ENCODE results near the gene PPP1R1B. TPM values are rescaled to one million over a fixed set of nuclear protein-coding genes. Genes with fewer than 3 reads are reported as not detected.

Gene PPP1R1B
- polyA plus RNA-seq, 12 donors = 0.32 to 15.9 (median 0.93) TPM; not detected in 1

DNA sequence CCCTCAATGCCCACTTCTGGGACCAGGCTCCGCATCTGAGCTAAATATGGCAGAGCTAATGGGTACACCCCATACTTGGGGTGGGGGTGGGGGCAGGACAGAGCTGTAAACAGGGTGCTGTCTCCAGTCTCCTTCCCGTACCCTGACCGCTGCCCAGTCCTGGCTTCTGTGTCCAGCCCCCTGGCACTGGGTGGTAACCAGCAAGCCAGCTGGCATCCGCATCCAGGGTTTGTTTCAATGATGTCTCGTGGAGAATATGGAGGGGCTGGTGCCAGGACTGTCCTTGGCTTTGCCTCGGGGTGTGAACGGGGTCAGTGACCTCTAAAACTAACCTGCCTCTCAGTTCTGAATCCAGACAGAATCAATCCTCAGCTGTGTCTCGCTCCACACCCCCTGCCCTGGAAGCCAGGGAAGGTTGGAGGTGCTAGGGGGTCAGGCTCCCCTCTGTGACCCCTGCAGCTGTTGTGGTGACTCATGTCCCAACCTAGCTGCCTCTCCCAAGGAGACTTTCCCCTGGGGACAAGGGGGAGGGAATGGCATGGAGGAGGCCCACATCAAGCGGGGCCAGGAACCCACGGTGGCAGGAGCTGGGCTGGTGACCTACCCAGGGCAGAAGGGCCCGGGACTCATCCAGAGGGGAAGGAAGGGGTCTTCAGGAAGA is 40.0 kb downstream of the PPP1R1B start:
- DNase-seq = no peak

DNA sequence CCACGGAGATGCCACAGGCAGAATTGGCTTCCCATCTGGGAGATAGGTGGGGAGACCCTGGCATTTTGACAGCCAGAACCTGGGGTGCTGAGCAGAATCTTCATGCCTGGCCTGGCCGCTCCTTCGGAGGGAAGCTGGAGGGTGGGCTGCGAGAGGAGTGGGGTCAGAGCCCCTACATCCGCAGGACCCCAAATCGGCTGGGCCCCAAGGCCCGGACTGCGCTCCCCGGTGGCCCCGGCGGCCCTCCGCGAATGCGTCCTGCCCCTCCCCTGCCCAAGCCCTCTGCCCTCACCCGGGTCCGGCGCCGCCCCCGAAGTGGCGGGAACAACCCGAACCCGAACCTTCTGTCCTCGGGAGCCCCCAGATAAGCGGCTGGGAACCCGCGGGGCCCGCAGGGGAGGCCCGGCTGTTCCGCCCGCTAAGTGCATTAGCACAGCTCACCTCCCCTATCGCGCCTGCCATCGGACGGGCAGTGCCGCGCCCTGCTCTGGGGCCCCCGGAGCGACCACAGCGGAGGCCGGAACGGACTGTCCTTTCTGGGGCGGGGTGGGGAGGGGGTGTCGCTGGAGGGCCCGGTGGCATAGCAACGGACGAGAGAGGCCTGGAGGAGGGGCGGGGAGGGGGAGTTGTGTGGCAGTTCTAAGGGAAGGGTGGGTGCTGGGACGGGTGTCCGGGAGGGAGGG is 40.7 kb downstream of the PPP1R1B start:
- no peak for DNase-seq

DNA sequence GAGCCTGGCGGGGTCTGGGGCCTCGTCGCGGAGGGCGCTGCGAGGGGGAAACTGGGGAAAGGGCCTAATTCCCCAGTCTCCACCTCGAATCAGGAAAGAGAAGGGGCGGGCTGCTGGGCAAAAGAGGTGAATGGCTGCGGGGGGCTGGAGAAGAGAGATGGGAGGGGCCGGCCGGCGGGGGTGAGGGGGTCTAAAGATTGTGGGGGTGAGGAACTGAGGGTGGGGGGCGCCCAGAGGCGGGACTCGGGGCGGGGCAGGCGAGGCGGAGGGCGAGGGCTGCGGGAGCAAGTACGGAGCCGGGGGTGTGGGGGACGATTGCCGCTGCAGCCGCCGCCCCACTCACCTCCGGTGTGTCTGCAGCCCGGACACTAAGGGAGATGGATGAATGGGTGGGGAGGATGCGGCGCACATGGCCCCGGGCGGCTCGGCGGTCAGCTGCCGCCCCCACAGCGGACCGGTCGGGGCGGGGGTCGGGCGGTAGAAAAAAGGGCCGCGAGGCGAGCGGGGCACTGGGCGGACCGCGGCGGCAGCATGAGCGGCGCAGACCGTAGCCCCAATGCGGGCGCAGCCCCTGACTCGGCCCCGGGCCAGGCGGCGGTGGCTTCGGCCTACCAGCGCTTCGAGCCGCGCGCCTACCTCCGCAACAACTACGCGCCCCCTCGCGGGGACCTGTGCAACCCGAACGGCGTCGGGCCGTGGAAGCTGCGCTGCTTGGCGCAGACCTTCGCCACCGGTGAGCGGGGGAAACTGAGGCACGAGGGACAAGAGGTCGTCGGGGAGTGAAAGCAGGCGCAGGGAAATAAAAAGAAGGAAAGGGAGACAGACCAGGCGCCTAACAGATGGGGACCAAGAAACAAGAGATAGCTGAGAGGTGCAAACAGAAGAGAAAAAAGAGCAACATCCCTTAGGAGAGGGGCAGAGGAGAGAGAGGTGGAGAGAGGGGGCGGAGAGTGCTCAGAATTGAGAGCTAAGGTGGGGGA is 41.5 kb downstream of the PPP1R1B start, which contains the start of gene PNMT:
PNMT (plus strand) TSS at position 509 of the 980 bp plus-strand sequence; CDS start at position 532, 23 bp downstream.
- peak; percentile 57 for DNase-seq

DNA sequence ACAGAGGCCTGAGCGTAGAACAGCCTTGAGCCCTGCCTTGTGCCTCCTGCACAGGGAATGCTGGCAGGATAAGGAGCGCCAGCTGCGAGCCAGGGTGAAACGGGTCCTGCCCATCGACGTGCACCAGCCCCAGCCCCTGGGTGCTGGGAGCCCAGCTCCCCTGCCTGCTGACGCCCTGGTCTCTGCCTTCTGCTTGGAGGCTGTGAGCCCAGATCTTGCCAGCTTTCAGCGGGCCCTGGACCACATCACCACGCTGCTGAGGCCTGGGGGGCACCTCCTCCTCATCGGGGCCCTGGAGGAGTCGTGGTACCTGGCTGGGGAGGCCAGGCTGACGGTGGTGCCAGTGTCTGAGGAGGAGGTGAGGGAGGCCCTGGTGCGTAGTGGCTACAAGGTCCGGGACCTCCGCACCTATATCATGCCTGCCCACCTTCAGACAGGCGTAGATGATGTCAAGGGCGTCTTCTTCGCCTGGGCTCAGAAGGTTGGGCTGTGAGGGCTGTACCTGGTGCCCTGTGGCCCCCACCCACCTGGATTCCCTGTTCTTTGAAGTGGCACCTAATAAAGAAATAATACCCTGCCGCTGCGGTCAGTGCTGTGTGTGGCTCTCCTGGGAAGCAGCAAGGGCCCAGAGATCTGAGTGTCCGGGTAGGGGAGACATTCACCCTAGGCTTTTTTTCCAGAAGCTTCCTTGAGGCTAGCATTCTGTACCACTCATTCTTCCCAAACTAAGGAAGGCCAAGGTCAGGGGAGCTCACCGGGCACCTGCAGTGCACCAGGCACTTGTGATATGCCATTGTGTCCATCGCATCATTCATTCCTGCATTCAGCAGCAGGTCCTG is 43.4 kb downstream of the PPP1R1B start:
- DNase-seq = no peak

DNA sequence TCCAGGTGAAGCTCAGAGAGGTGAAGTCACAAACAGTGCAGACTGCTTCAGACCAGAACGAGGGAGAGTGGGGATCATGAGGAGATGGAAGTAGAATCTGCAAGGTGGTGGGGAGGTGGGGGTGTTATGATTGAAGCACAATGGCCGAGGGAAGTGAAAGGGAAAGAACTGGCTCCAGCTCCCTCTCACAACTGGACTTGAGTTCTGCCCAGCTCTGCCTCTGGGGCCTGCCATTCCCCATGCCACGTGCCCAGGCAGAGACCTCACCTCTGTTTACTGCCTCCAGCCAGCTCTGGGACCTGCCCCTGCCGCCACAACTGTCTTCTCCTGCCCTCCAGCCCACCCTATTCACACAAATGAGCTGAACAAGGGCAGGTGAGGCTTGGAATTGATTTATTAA is 44.0 kb downstream of the PPP1R1B start:
- no peak for DNase-seq

DNA sequence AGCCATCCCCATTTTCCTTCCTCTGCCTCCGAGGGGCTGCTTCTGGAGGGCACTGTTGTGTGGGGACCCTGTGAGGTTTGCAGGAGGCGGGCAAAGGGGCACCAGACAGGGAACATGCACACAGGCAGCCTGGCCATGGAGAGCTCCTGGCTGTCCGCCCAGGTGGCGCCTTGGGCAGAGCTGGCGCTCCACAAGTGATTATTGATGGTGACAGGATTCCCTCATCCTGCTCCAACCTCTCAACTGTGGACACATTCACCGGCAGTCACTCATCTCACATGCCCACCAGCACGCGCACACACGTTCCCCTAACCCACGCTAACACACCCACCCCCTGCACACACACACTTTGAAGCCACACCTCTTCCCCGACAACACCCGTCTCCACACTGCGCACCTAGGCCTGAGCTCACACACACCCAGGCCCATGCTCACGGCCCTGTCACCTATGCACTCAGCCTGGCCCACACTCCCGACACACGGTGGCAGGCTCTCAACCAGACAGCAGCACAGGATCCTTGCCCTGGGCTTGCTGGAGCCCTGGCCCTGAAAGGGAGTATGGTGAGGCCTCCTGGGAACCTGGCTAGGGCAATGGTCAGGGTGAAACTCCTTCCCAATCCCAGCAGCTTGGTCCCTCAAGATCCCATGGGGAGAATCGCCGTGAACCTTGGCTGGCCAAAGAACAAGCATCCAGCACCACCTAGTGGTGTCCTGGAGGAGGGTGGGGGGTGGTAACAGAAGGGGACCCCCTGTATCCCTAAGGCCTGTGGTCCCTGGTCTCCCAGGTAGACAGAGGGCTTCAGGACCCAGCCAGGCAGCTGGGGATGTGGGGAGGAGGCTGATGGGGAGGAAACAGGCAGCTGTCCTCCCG is 45.1 kb downstream of the PPP1R1B start:
- DNase-seq = no peak

DNA sequence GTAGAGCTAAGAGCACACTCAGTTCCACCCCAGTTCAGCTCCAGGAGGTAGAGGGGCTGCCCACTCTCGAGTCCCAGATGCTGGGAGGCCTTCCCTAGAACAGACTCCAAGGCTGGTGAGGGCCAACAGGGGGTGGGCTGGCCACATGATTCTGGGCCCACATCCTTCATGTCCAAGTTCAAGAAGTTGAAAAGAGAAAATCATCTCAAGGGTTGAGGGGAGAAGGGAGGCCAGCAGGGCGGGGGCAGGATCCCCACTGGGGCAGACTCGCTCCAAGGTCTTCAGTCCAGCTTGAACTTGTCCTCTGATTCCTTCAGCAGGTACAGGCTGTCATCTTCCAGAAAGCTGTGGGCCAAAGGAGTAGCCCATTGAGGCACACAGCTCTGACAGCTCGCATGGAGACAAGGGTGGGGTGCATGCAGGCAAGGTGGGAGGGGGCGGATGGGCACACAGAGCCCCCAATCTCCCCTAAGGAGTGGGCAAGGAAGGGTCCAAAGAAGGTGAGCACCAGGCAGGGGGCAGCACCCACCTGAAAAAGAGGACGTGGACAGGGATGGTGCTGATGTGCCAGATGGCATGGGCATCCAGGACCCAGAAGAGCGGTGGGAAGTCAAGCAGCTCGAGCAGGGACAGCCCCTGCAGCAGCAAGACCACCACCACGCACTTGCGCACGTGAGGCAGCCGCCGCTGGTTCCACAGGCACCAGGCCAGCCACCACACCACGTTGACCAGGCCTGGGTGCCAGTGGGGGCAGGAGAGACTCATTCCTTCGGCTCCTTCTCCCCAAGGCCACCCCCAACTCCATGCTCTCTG is 46.0 kb downstream of the PPP1R1B start:
- DNase-seq = no peak

DNA sequence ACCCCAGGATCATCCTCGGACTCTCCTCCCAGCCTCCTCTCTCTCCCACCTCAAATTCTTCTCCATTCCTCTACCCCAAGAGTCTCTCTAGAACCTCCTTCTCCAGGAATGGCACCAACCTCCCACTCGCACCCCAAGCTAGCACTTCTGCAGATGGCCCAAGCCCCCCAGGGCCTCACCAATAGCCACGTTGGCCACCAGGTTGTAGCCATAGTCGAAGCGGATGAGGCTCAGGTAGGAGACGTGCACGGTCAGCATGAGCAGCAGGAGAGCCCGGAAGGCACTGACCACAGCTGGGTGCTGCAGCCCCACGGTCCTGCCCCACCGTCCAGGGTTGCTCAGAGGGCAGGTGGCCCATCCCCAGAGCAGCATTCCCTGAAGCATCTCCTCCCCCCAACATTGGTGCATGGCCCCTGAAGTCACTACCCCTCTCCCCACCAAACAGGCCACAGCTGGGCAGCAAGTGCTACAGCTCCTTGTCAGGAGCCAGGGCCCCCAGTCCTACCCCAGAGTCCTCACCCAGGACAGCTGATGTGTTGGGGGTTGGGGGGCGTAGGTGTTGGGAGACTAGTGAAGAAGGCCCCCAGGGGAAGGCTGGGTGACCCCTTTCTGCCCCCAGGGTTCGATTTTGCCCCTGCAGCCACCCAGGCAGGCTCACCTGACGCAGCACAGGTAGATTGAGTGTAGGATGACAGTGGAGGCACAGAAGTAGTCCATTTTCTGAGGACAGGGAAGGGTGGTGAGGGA is 46.8 kb downstream of the PPP1R1B start:
- no peak for DNase-seq

DNA sequence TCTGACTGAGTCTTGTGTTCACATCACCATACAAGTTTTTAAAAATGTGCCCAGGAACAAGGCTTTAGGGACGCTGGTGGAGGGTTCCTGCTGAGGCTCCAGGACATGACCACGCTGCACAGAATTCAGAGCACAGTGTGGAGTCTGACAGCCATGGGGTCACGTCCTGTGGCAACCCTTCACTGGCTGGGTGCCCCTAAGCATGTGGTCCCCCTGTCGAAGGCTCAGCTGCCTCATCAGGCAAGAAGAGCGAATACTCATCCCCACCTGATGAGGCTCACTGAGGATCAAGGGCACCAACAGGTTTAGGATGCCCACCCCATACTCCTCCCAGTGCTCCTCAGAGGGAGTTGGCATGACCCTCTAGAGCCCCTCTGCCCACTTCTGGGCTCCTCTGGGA is 47.4 kb downstream of the PPP1R1B start:
- no peak for DNase-seq

DNA sequence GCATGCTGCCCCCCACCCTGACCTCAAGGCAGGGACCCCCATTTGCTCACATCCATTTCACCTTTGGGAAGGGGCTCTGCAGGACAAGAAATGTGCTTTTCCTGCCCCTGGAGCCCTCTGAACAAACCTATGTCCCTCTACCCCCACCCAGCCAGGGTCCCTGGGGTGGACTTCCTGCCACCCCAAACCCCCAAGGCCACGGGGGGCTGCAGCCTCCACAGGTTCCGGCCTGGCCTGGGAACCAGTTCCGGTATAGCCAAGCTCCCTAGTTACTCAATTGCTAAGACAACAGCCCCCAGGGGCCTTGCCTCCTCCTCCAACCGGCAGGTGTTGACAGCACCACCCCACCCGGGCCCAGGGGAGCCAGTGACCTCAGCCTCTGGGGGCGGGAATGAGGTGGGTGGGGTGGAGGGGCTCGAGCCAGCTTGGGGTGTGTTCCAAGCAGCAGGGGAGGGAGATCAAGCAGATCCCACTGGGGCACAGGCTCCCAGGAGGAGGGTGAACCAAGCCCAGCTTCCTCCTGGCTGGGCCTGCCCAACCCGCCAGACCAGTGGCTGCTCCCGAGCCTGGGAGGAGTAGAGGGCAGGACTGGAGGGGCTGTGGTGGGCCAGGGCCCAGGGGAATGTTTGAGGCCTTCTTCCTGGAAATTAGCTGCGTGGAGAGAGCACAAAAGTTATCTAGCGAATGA is 48.1 kb downstream of the PPP1R1B start:
- no peak for DNase-seq

DNA sequence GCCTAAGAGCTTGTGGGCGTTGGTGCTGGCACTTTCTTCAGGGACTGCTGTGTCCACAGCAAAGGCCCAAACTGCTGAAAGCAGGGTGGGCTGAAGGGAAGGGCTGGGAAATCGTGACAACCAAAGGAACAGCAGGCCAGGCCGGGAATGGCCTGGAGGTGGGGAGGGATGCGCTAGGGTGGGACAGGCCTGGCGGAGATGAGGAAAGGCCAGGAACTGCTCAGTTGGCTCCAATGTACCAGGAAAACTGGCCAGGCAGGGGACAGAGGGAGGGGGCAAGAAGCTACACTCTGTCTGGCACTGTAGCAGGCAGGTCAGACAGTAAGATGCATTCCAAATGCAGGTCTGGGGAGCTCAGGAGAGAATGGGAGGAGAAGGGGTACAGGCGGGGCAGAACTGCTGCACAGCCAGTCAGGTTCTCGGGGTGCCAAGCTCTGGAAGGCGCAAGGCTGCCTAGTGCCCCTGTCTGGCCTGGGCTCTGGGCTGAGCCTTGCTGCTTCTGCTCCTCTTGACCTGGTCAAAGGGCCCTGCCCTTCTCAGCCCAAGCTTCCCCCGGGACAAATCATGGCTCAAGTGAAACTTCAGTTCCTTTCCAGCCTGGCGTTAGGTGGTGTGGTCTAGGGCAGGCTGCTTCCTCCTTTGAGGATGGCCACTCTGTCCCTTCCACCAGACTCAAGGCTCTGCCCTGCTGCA is 48.8 kb downstream of the PPP1R1B start:
- DNase-seq = no peak

DNA sequence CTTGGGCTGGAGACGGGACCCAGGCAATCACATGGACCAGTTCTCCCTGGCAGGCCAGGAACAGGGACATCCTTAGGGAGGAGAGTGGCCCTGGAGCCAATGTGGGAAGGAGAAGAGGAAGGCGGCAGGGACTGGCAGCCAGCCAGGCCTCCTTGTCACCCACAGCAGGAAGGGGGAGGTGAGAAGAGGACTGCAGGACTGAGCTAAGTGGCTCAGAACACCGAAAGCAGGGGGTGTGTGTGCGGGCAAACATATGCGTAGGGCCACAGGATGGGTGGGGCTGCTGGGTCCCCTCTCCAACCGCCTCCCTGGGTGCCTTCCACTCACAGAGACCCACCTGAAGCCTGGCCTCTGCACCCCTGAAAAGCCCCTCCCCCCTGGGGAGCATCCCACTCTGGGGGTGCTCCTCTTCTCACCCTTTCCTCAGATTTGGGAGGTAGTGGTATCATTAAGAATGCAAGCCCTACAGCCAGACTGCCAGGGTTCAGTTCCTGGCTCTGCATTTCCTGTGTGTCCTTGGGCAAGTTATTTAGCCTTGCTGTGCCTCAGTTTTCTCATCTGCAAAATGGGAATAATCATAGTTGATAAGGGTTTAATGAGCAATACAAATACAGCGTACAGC is 49.6 kb downstream of the PPP1R1B start:
- no peak for DNase-seq

DNA sequence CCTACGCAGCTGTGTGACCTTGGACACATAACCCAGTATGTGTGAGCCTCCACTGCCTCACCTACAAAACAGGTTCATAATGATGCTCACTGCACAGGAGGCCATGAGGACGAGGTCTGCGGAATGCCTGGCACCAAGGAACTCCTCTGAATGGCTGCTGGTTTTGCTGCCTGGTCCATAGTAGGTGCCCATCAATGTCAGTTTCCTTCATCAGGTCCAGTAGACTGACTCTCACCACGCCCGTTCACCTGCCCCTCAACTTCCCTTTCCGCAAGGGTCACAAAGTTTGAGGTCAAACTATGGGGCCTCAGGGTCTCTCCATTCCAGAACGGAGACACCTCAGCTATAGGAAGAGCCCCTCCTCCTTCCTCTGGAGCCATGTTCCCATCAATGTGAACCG is 50.3 kb downstream of the PPP1R1B start:
- no peak for DNase-seq

DNA sequence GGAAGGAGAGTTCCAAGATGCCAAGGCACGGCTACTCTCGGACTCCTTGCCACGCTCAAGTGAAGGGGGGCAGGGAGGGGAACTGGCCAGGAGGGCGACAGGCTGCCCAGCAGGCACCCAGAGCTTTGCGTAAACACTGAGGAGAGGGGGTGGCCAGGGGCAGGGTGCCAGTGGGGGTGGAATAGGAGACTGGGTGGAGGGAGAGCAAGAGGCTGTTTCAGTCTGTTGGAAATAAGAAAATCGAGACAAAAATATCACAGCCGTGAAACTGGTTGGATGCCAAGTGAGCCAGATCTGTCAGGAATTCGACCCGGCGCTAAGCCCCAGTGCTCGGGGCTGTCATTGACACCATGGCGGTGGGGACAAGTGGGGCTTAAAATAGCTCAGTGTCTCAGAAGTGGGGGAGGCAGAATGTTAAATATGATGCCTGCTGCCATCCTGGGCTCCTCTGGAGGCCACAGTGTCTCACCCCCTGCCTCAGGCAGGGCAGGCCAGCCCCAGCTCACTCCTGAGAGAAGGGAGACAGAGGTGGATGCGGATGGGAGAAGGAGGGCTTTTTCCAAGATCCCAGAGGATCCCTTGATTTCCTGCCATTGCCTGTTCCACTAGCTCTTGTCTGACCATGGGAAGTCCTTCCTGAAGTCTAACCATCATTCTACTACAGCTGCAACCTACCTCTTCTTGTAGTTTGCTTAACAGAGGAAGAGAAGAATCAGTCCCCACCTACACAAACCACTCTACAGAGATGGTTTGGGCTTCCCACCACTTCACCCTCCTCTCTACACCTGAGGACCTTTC is 51.0 kb downstream of the PPP1R1B start:
- no peak for DNase-seq

DNA sequence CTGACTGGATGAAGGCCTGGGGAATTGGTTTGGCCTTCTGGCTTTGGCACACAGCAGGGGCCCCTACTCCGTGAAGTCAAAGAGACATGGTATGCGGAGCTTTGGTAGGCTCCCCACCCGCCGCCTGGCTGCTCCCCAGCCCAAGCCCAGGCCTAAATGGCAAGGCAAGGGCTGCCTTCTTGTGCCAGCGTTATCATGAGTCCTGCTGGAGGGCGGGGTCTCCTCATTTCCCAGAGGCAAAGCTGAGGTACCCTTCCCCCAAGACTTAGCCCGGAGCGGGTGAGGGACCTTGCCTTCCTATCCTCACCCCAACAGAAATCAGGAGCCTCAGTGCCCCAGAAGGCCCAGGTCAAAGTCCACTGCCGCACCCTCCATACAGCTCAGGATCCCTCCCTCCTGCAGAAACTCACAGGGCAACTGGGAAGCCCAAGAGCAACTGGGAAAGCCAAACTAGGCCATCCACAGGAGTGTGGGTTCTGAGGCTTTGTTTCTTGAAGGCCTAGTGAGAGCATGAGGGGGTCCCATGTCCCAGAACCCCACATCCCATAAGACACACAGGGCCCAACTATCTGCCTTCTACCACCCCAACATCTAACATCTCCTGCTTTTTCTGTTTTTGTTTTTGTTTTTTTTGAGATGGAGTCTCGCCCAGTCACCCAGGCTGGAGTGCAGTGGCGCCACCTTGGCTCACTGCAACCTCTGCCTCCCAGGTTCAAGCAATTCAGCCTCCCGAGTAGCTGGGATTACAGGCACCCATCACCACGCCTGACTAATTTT is 51.8 kb downstream of the PPP1R1B start:
- DNase-seq = no peak
